ENCODE results near the gene SLCO4A1.

- TF ChIP-seq POLR2A (IDR thresholded peaks at IDR 0.05; ENCODE audit: low read length) (no peak), GATA1 (IDR thresholded peaks at IDR 0.05; ENCODE audit: low read depth, low read length) (no peak)
Observed at GRCh38 chr20:62625516-62625915, 16.8 kb upstream of the SLCO4A1 start.
